Stimulated activated CD4-positive, alpha-beta T cell treated with anti-CD3 and anti-CD28 coated beads, TNF-alpha, amount 100 ng/mL, for 24 hours (primary cell): ENCODE results near the gene GRIN1.

Source experiments
- DNase-seq, 3 experiments: peaks; one replicate each; pipeline ENCODE4 v3.0.0-alpha.2; 2020; ENCODE audit warnings: low read depth in 3 of 3

The GRIN1 gene

DNA sequence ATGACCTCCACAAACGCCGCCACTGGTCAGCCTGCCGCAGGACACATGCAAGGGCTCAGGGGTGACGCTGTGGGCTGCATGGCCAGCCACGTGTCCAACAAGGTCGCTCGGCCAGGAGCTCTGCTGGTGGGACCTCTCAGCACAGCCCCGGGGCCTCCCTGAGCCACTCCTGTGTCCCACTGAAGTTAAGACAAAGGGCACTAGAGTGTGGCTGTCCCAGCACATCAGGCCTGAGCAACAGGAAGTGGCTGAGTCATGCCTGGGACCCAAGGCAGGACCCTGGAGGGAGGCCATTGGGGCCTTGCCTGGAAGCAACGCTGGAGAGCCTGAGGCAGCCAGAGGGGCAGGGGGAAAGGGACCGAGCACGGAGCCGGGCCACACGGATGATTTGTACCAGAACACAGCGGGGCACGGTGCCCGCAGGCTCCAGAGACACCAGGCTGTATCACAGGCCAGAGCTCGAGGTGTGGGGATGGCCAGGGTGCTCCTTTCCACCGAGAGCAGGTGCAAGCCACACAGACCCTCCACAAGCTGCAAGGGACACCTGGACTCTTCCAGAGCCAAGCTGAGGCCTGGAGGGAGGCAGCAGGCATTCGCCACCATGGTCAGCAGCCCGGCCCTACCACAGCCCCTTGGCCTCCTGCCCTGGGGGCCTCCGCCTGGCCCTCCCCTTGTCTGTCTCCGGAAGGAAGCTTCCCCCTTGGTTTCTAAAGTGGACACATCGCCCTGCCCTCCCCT lies 39.4 kb downstream of the GRIN1 start:
- DNase-seq, result no peak

DNA sequence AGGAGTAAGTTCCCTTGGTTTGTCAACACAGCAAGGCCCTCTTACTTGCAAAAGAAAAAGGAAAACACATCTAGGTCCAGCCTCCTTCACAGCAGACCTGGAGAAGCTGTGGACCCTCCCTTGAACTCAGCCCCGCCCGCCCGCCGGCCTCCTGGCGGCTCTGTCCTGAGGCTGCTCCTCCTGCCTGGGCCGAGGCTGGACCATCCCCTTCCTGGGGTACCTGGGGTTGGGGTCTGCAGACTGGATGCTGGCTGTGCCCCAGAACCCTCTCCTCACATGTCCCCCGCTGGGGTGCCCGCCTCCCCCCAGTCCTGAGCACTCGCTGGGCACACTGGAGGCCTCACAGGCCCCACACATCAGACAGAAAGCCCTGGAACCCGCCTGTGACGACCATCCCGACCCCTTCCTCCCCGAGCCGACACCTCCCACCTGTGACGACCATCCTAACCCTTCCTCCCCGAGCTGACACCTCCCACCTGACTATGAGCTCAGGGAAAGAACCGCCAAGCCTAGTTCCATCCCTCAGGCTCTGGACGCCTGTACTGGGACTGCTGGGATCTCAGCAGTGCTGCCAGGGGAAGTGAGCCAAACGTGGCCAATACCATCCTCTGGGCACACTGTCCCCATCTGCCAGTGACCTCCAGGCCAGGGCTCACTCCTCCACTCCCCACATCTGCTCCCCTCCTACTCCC lies 40.1 kb downstream of the GRIN1 start:
- no peak for DNase-seq

DNA sequence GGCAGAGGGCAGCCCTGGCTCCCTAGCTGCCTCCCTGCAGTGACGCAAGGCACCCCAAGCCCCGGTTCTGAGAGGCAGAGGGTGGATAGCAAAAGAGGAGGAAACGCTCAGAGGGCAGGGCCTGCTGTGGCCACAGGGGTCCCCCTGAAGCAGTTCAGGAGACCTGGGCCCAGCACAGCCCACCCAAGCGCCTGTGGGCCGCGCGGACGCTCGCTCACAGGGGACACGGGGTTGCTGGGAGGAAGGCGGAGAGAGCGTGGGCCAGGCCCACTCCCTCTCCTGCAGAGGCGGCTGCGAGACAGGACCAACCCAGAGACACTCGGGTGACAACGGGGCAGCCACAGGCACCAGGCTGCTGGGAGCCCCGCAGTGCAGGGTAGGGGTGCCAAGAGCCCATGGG lies 40.8 kb downstream of the GRIN1 start:
- DNase-seq, result no peak

DNA sequence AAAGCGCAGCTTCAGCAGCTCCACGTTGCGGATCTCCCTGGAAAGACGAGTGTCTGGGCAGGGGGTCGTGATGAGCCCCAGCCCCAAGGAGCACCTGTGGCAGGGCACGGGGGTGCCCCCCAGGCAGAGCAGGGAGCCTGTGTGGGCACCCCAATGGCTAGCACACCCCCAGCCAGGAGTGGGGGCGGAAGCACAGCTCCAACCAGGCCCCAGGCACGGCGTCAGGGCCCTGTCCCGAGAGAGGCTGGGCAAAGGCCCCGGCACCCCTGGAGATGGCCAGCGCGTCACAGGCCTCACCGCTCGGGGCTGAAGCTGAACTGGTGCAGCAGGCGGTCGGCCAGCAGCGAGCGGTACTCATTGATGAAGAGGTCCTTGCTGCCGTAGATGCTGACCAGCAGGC lies 41.5 kb downstream of the GRIN1 start:
- DNase-seq, result no peak

- DNase-seq, result no peak
Observed at GRCh38 chr9:137181680-137182079, 42.7 kb downstream of the GRIN1 start.

GRCh38 chr9:137182836-137183235 lies 43.9 kb downstream of the GRIN1 start:
- DNase-seq, result no peak

DNA sequence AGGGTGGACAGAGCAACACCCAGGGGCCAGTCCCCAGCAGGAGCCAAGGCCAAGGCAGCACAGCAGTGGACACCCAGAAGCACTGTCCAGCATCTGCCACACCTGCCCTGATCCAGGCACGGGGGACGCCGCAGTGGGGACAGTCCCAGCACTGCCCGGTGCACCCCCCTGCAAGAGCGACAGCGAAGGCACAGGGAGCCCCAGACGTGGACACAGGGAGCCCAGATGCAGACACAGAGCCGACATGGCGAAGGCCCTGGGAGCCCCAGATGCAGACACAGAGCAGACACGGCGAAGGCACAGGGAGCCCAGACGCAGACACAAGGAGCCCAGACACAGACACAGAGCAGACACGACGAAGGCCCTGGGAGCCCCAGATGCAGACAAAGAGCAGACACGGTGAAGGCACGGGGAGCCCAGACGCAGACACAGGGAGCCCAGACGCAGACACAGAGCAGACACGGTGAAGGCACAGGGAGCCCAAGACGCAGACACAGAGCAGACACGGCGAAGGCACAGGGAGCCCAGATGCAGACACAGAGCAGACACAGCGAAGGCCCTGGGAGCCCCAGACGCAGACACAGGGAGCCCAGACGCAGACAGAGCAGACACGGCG lies 45.1 kb downstream of the GRIN1 start:
- no peak for DNase-seq

GRCh38 chr9:137184881-137185660 lies 46.1 kb downstream of the GRIN1 start:
- DNase-seq, result no peak

GRCh38 chr9:137185921-137186320 lies 47.0 kb downstream of the GRIN1 start:
- DNase-seq, result no peak

- DNase-seq, result no peak
Observed at GRCh38 chr9:137186385-137186784, 47.4 kb downstream of the GRIN1 start.

GRCh38 chr9:137187386-137187785 lies 48.4 kb downstream of the GRIN1 start:
- no peak for DNase-seq

- no peak for DNase-seq
Observed at GRCh38 chr9:137188086-137188489, 49.1 kb downstream of the GRIN1 start.

DNA sequence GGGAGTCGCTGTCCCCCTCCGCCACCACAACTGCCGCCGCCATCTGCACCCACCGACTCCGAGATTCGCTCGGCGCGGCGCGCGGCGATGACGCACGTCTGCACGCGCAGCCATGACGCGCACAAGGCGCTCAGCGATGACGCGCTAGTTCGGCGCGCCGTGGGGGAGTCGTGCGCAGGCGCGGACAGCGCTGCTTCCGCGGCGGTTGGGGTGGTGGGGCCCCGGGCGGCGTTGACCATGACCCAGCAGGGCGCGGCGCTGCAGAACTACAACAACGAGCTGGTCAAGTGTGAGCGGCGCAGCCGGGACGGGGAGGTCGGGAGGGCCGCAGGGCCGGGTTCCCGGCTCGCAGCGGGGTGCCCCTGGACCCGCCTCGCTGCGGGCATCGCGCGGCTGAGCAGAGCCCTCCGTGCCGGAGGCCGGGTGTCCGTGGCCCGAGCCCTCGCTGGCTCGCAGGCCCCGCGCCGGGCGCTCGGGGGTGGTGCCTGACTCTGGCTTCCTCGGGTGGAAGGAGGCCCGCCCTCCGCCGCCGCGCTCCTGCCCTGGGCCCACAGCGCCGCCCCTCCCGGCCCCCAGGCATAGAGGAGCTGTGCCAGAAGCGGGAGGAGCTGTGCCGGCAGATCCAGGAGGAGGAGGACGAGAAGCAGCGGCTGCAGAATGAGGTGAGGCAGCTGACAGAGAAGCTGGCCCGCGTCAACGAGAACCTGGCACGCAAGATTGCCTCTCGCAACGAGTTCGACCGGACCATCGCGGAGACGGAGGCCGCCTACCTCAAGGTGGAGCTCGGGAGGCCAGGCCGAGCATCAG lies 49.7 kb downstream of the GRIN1 start, which contains the start of the genes ANAPC2 and SSNA1:
Gene ANAPC2 (minus strand): TSS at position 71 of the 807 bp plus-strand sequence. CDS start 28 bp downstream, at position 43.
Gene SSNA1 (plus strand): TSS at position 187 of the 807 bp plus-strand sequence. CDS start 51 bp downstream, at position 238.
- DNase-seq, result peak; percentile 83 to 90 (median 88)

GRCh38 chr9:137189297-137190295 lies 50.6 kb downstream of the GRIN1 start:
- DNase-seq, result no peak

- no peak for DNase-seq
Observed at GRCh38 chr9:137190315-137190856, 51.4 kb downstream of the GRIN1 start.

DNA sequence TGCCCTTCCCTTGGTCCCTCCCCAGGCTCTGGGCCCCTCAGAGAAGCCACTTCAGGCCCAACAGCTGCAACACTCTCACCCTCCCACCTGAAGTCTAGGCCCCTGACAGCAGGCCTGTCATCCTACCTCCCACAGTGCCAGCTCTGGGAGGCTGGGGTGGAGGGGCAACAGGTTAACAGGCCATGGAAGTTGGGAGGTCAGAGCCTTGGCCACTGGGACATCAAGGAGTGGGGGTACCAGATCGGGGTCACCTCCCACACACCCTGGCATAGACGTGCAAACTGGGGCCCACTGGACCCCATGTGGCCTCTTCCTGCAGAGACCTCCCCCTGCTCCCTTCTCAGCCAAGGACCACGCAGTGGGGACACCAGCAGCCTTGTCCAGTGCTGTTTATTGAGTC lies 52.3 kb downstream of the GRIN1 start:
- DNase-seq, result no peak

GRCh38 chr9:137191691-137192447 lies 52.9 kb downstream of the GRIN1 start:
- DNase-seq, result no peak

DNA sequence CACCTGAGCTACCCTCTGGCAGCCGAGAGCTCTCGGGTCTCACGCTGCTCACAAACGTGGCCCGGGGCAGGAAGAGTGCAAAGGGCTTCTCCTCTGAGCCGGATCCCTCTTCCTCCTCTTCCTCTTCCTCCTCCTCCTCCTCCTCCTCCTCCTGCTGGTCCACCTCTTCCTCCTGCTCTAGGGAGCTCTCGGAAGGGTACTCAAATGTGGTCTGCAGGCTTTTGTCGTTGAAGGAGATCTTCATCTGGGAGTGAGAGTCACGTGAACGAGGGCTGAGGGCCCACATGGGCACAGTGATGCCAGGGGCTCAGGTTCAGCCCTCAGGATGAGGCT lies 53.5 kb downstream of the GRIN1 start:
- DNase-seq, result no peak

DNA sequence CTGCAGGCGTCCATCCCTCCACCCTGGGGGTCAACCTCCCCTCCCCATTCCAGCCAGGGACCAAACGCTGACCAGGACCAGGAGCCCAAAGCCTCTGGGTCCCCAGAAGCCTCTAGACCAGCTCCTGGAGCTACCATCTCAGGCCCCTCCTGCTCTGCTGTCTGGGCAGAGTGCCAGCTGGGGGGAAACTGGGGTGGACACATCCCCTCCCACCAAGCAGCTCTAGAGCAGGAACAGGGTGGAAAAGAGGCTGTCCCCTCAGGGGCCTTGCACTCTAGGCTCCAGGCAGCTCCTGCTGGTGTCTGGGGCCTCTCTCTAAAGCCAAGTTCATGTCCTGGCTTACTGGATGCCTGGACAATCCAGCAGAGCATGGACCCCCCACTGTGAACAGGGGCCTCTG lies 53.9 kb downstream of the GRIN1 start:
- DNase-seq, result no peak
